OCI-M2 (cell line): ENCODE results near the gene TEKTIP1.
"Not testable (repeated sequence)": the region's sequence is repeated elsewhere in the genome, so short reads cannot be mapped to it uniquely, and the experiment has no call there.

ENCODE experiments used
- DNase-seq: peaks from one replicate; lab custom pipeline; 2025; ENCODE audit not compliant: unreplicated experiment; lab: John Stamatoyannopoulos, UW

TEKTIP1 gene

GRCh38 chr19:3581792-3582191 lies 42.8 kb downstream of the TEKTIP1 start:
- not testable (repeated sequence) for DNase-seq

- DNase-seq, result not testable (repeated sequence)
Measured at GRCh38 chr19:3584036-3584802, 45.2 kb downstream of the TEKTIP1 start.

GRCh38 chr19:3585301-3586126 lies 46.5 kb downstream of the TEKTIP1 start, which contains the start of gene GIPC3:
Gene GIPC3, plus strand, starts transcription at chr19:3585478. Its CDS starts 120 bp downstream, at chr19:3585598.
- no peak for DNase-seq

GRCh38 chr19:3586127-3586626 lies 47.2 kb downstream of the TEKTIP1 start:
- no peak for DNase-seq

- no peak for DNase-seq
Measured at GRCh38 chr19:3586707-3587346, 47.9 kb downstream of the TEKTIP1 start.

- DNase-seq, result no peak
Measured at GRCh38 chr19:3589439-3589838, 50.5 kb downstream of the TEKTIP1 start.

- no peak for DNase-seq
Measured at GRCh38 chr19:3589949-3590348, 51.0 kb downstream of the TEKTIP1 start.

- DNase-seq, result no peak
Measured at GRCh38 chr19:3590991-3591659, 52.2 kb downstream of the TEKTIP1 start.

- no peak for DNase-seq
Measured at GRCh38 chr19:3591876-3592613, 53.1 kb downstream of the TEKTIP1 start.

GRCh38 chr19:3593156-3593555 lies 54.2 kb downstream of the TEKTIP1 start:
- DNase-seq, result no peak
